ENCODE measurements around the gene REC114. TPM values are rescaled to one million over a fixed set of nuclear protein-coding genes. Genes with fewer than 3 reads are reported as not detected.

REC114 gene
- total and polyA plus RNA-seq, 2 of the 8 experiments (the other 6 are each of a cell fraction or from before 2014, with no cell fraction given): 0.12 TPM; not detected in 1

- H3K27ac ChIP-seq (ENCODE audit: low read depth, low read length): no peak overlapping the region
- WGBS, 2 experiments (ENCODE audit: extremely low coverage in 1 of 2, insufficient coverage in 1 of 2, insufficient read length in 1 of 2, insufficient replicate concordance in 2 of 2, low coverage in 1 of 2, low lambda C conversion rate in 2 of 2, missing lambda C conversion rate in 1 of 2): 90% methylated on average over 5 of the region's 5 CpGs; no CpG with 5 or more reads in 1 of the 2 experiments
- TF ChIP-seq CBX8 (IDR thresholded peaks at IDR 0.05; ENCODE audit: borderline replicate concordance, low read depth, low read length) (no peak), ATF3 (IDR thresholded peaks at IDR 0.05; ENCODE audit: insufficient read depth, low read depth, low read length) (no peak), TCF12 (IDR thresholded peaks at IDR 0.05; ENCODE audit: low read depth, low read length) (no peak), TEAD4 (IDR thresholded peaks at IDR 0.05; ENCODE audit: low read depth, low read length) (no peak), POU5F1 (IDR thresholded peaks at IDR 0.05; ENCODE audit: low read depth, low read length) (no peak), KDM4A (IDR thresholded peaks at IDR 0.05; ENCODE audit: low read depth, low read length, severe bottlenecking) (no peak), TAF7 (optimal IDR thresholded peaks at IDR 0.05; ENCODE audit: borderline replicate concordance, low read depth, low read length) (no peak), CHD1 (IDR thresholded peaks at IDR 0.05; ENCODE audit: low read depth, low read length) (no peak), ZNF274 (IDR thresholded peaks at IDR 0.05; ENCODE audit: borderline replicate concordance, extremely low read depth, low read length) (no peak), JUND (IDR thresholded peaks at IDR 0.05; ENCODE audit: low read length) (no peak)
These were observed 42.4 kb downstream of the REC114 start for GRCh38 chr15:73485372-73485771.

More at GRCh38 chr15:73485372-73485771, 42.4 kb downstream of the REC114 start:
- no peaks in the 10 kb centered on the region for H3K27me3 ChIP-seq (replicated peaks in 1 of 4; ENCODE audit: control insufficient read depth in 3 of 4, extremely low read depth in 1 of 4, insufficient read depth in 3 of 4, low read length in 3 of 4)
- no peak overlapping the region for H4K5ac ChIP-seq (ENCODE audit: insufficient read length, low read depth, low read length)
- H3K4me3 ChIP-seq (ENCODE audit: extremely low read depth in 1 of 4, insufficient read depth in 2 of 4, low read depth in 3 of 4, low read length in 4 of 4): no peak overlapping the region
- H3K79me1 ChIP-seq (ENCODE audit: low read depth, low read length): no peaks in the 10 kb centered on the region
- H3K23ac ChIP-seq (ENCODE audit: insufficient read length): no peak overlapping the region
- H2BK12ac ChIP-seq (ENCODE audit: low read depth, low read length): no peak overlapping the region
- H3K79me2 ChIP-seq (ENCODE audit: control insufficient read depth in 1 of 2, insufficient read depth in 2 of 2, low read length in 2 of 2): no peaks in the 10 kb centered on the region
- no peak overlapping the region for H2BK20ac ChIP-seq (ENCODE audit: low read length)
- no peaks in the 10 kb centered on the region for H3K9me3 ChIP-seq (ENCODE audit: insufficient read depth in 2 of 2, low read depth in 1 of 2, low read length in 1 of 2)
- H4K91ac ChIP-seq (replicated peaks; ENCODE audit: insufficient read length, low read length): no peak overlapping the region
- H3K4ac ChIP-seq (replicated peaks; ENCODE audit: insufficient read length, low read depth, low read length): no peak overlapping the region
- no peak overlapping the region for H3K56ac ChIP-seq (replicated peaks; ENCODE audit: insufficient read length, low read depth, low read length)
- no peak overlapping the region for H2AFZ ChIP-seq (ENCODE audit: low read length)
- H2BK120ac ChIP-seq (replicated peaks; ENCODE audit: low read depth, low read length): no peak overlapping the region
- H4K20me1 ChIP-seq (replicated peaks in 1 of 2; ENCODE audit: control insufficient read depth in 1 of 2, insufficient read depth in 2 of 2, low read length in 2 of 2): no peaks in the 10 kb centered on the region
- H2BK15ac ChIP-seq (ENCODE audit: low read length): no peak overlapping the region
- H3K9ac ChIP-seq (replicated peaks in 1 of 4; ENCODE audit: extremely low read depth in 1 of 4, low read depth in 3 of 4, low read length in 3 of 4): no peak overlapping the region
- no peak overlapping the region for H2BK5ac ChIP-seq (ENCODE audit: low read depth, low read length)
- no peak overlapping the region for H3K14ac ChIP-seq (ENCODE audit: insufficient read length)
- no peaks in the 10 kb centered on the region for H3K23me2 ChIP-seq (ENCODE audit: low read depth, low read length)
- DNase-seq (ENCODE audit: low read depth in 1 of 2, low spot score in 2 of 2) (no peak), FAIRE-seq (no peak)
- no peak overlapping the region for H3K18ac ChIP-seq (ENCODE audit: extremely low read depth, low read length)
- no peaks in the 10 kb centered on the region for H3K4me1 ChIP-seq (replicated peaks in 1 of 4; ENCODE audit: control insufficient read depth in 3 of 4, insufficient read depth in 4 of 4, low read length in 3 of 4)
- H3K4me2 ChIP-seq (ENCODE audit: insufficient read depth in 1 of 2, low read depth in 2 of 2, low read length in 2 of 2): no peak overlapping the region
- no peak overlapping the region for H4K8ac ChIP-seq (ENCODE audit: extremely low read depth, insufficient read depth, low read length)
- CTCF ChIA-PET (ENCODE audit: partially characterized antibody): interaction anchor here (0.6 to 1.4 kb wide), 5 partner anchors 17 to 310 kb away, joined by 3 to 5 read pairs (median 3); no protein-coding TSS in a partner anchor
- no peak overlapping the region for H2AK5ac ChIP-seq (ENCODE audit: low read depth, low read length)
- no peaks in the 10 kb centered on the region for H3K36me3 ChIP-seq (ENCODE audit: control insufficient read depth in 2 of 4, insufficient read depth in 4 of 4, low read length in 3 of 4)
- POLR2A ChIA-PET (ENCODE audit: partially characterized antibody): interaction anchor here (0.7 kb wide), 1 partner anchor 45 kb away, joined by 3 read pairs; no protein-coding TSS in a partner anchor
